HCT116 (cell line): ENCODE measurements around the gene SCN8A. TPM values are rescaled to one million over a fixed set of nuclear protein-coding genes. Genes with fewer than 3 reads are reported as not detected.

Experiments used
- ATAC-seq: fragments of 200-7000 bp; cut with Tn5 transposase; 2 replicates; pipeline ENCODE4 v1.9.1; 2020; ENCODE audit warnings: mild to moderate bottlenecking, moderate library complexity
- BruUV-seq: library from RNA; stranded (reverse); fragments of 400-500 nt; replicated peaks from 2 replicates; lab custom pipeline; 2021; lab: Mats Ljungman, UMichigan
- CTCF ChIA-PET: fragments of 300-600 bp; sonication (Branson Sonifier 250); formaldehyde crosslinking; loops from one replicate; lab custom pipeline; 2021; ENCODE audit warnings: antibody characterized with exemption; lab: Charles Lee
- POLR2A ChIA-PET: fragments of 300-600, 350-600 bp; sonication (Branson Sonifier 250); formaldehyde crosslinking; loops from one replicate; lab custom pipeline; 2021; ENCODE audit warnings: antibody characterized with exemption; lab: Charles Lee
- RAD21 ChIA-PET, 2 experiments: fragments of 300-600 bp; sonication (Branson Sonifier 250); formaldehyde crosslinking; loops; one replicate each; lab custom pipeline; 2023; ENCODE audit warnings: low total read pairs in 2 of 2; ENCODE audit not compliant: uncharacterized antibody in 2 of 2, unreplicated experiment in 2 of 2, low non-redundant PET in 1 of 2; lab: Charles Lee
- DNase-seq: peaks from one replicate; pipeline ENCODE4 v3.0.0-alpha.2; 2010; ENCODE audit warnings: low read depth, low spot score
- H2AFZ ChIP-seq: fragments of 200-600 bp; shearing (Covaris generic), sonication (generic); 2 replicates; pipeline ENCODE4 v1.6.1; 2017; ENCODE audit warnings: low read depth, mixed run types, mixed read lengths, antibody characterized with exemption, low read length; ENCODE audit not compliant: poor library complexity, severe bottlenecking
- H3K27ac ChIP-seq: 2 replicates; pipeline ENCODE4 v1.5.1; 2012; ENCODE audit warnings: low read depth, low read length
- H3K27me3 ChIP-seq: fragments of 200-600 bp; sonication (generic); 2 replicates; pipeline ENCODE4 v1.6.1; 2016; ENCODE audit warnings: mixed run types, low read length, mixed read lengths; ENCODE audit not compliant: insufficient read depth
- H3K36me3 ChIP-seq, 2 experiments: fragments of 200-500 bp in 1 of 2; fragments of 200-600 bp in 1 of 2; sonication (Bioruptor generic) in 1 of 2; sonication (generic) in 1 of 2; 2 replicates each; pipeline versions ENCODE4 v1.5.1 to v1.6.1; 2014 to 2016; ENCODE audit warnings: low read length in 2 of 2, inconsistent platforms in 1 of 2, mixed read lengths in 1 of 2, mixed run types in 1 of 2; ENCODE audit not compliant: insufficient read depth in 2 of 2, control insufficient read depth in 1 of 2
- H3K4me1 ChIP-seq, 2 experiments: fragments of 200-600 bp in 1 of 2; sonication (generic) in 1 of 2; 2 replicates each; pipeline versions ENCODE4 v1.5.1 to v1.6.1; 2012 to 2017; ENCODE audit warnings: low read length in 2 of 2, inconsistent platforms in 1 of 2, mild to moderate bottlenecking in 1 of 2, mixed read lengths in 1 of 2, mixed run types in 1 of 2, moderate library complexity in 1 of 2; ENCODE audit not compliant: insufficient read depth in 2 of 2, control insufficient read depth in 1 of 2
- H3K4me2 ChIP-seq: fragments of 200-600 bp; sonication (generic); 2 replicates; pipeline ENCODE4 v1.6.1; 2017; ENCODE audit warnings: mixed run types, low read length, mixed read lengths
- H3K4me3 ChIP-seq, 2 experiments: fragments of 200-600 bp in 1 of 2; sonication (generic) in 1 of 2; replicated peaks in 1 of 2; 2 replicates each; pipeline ENCODE4 v1.5.1; 2011 to 2016; ENCODE audit warnings: low read length in 2 of 2, control low read depth in 1 of 2, low read depth in 1 of 2, mild to moderate bottlenecking in 1 of 2, mixed read lengths in 1 of 2, mixed run types in 1 of 2
- H3K79me2 ChIP-seq: fragments of 200-600 bp; sonication (generic); 2 replicates; pipeline ENCODE4 v1.6.1; 2017; ENCODE audit warnings: mild to moderate bottlenecking, mixed run types, low read length, moderate library complexity, mixed read lengths; ENCODE audit not compliant: insufficient read depth
- H3K9ac ChIP-seq: fragments of 200-600 bp; sonication (generic); 2 replicates; pipeline ENCODE4 v1.6.1; 2016; ENCODE audit warnings: low read length, mixed read lengths
- H3K9me2 ChIP-seq: fragments of 200-600 bp; sonication (generic), shearing (Covaris generic); 2 replicates; pipeline ENCODE4 v1.6.1; 2017; ENCODE audit warnings: mixed run types, mild to moderate bottlenecking, moderate library complexity; ENCODE audit not compliant: insufficient read depth
- H3K9me3 ChIP-seq, 2 experiments: fragments of 200-500 bp in 1 of 2; fragments of 200-600 bp in 1 of 2; sonication (Bioruptor generic) in 1 of 2; sonication (generic) in 1 of 2; 2 replicates each; pipeline ENCODE4 v1.6.1; 2014 to 2017; ENCODE audit warnings: low read length in 2 of 2, mixed read lengths in 2 of 2, inconsistent platforms in 1 of 2, low read depth in 1 of 2, mild to moderate bottlenecking in 1 of 2, mixed run types in 1 of 2, moderate library complexity in 1 of 2; ENCODE audit not compliant: control insufficient read depth in 1 of 2, insufficient read depth in 1 of 2
- H4K20me1 ChIP-seq: fragments of 200-600 bp; sonication (generic), shearing (Covaris generic); 2 replicates; pipeline ENCODE4 v1.6.1; 2017; ENCODE audit warnings: mixed run types, mild to moderate bottlenecking, moderate library complexity; ENCODE audit not compliant: insufficient read depth
- CBX3 ChIP-seq: IDR thresholded peaks from 2 replicates; pipeline ENCODE4 v1.6.1; 2012; ENCODE audit warnings: low read depth
- CEBPB ChIP-seq: IDR thresholded peaks from 2 replicates; pipeline ENCODE4 v1.6.1; 2012; ENCODE audit warnings: low read depth
- EZH2 ChIP-seq: fragments of 200-600 bp; sonication (generic); IDR thresholded peaks from 2 replicates; pipeline ENCODE4 v1.6.1; 2017; ENCODE audit warnings: antibody characterized with exemption, mixed run types
- FOSL1 ChIP-seq: IDR thresholded peaks from 2 replicates; pipeline ENCODE4 v1.6.1; 2012; ENCODE audit warnings: low read depth
- JUND ChIP-seq: IDR thresholded peaks from 2 replicates; pipeline ENCODE4 v1.6.1; 2012
- RAD21 ChIP-seq: IDR thresholded peaks from 2 replicates; pipeline ENCODE4 v1.6.1; 2012; ENCODE audit warnings: low read depth, mild to moderate bottlenecking
- REST ChIP-seq: IDR thresholded peaks from 2 replicates; pipeline ENCODE4 v1.6.1; 2012; ENCODE audit warnings: low read depth
- ZFX ChIP-seq: fragments of 450-650 bp; IDR thresholded peaks from 2 replicates; pipeline ENCODE4 v1.6.1; 2017
- intact Hi-C: fragments of 100-400 bp; cut with micrococcal nuclease; formaldehyde crosslinking; loops from 2 replicates; pipeline ENCODE4 v1.10.0; 2022
- total RNA-seq: library from RNA; stranded (reverse); gene quantifications from one replicate; pipeline ENCODE4 v1.2.1, GENCODE V29; 2021; ENCODE audit not compliant: unreplicated experiment
- TF ChIP-seq, protein P1 (sequence below): IDR thresholded peaks from 2 replicates; pipeline ENCODE4 v1.6.1; 2012

Gene SCN8A
- total RNA-seq, 1 experiment from 2014 or later: 7.1 TPM

- H3K27me3 ChIP-seq: no peaks in the 10 kb centered on the region
- no peaks in the 10 kb centered on the region for H4K20me1 ChIP-seq
- H3K4me3 ChIP-seq: peak overlapping the region; percentile 58 to 65
- TF ChIP-seq RAD21 (no peak), CEBPB (no peak), JUND (no peak), FOSL1 (no peak), REST (no peak), ZFX (peak; percentile 63), CBX3 (no peak), EZH2 (no peak)
- TF ChIP-seq, protein P1, sequence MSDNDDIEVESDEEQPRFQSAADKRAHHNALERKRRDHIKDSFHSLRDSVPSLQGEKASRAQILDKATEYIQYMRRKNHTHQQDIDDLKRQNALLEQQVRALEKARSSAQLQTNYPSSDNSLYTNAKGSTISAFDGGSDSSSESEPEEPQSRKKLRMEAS: no peak
- ChIA-PET RAD21 (interaction anchor here in 1 of 2 experiments (1.4 kb wide), 1 partner anchor 53 kb away, joined by 4 read pairs; no protein-coding TSS in a partner anchor), CTCF (interaction anchor here (0.7 to 0.9 kb wide), 2 partner anchors 10 to 450 kb away, joined by 3 to 4 read pairs; no protein-coding TSS in a partner anchor), POLR2A (no interaction called here)
- no peak overlapping the region for H2AFZ ChIP-seq
- H3K27ac ChIP-seq: peak overlapping the region; percentile 85
- peak overlapping the region; percentile 70 for H3K4me2 ChIP-seq
- H3K9me3 ChIP-seq: no peaks in the 10 kb centered on the region
- no peak for DNase-seq
- H3K79me2 ChIP-seq: no peaks in the 10 kb centered on the region
- H3K9ac ChIP-seq: peak overlapping the region; percentile 77
- peak; percentile 5 for ATAC-seq
- no TSS peak for BruUV-seq
- no peaks in the 10 kb centered on the region for H3K36me3 ChIP-seq
- intact Hi-C loops: no loop called here
- peaks cover 2 to 11% of the 10 kb centered on the region in 2 experiments; a peak in 2 of 4 replicates for H3K4me1 ChIP-seq
- no peaks in the 10 kb centered on the region for H3K9me2 ChIP-seq
These were observed 230.6 kb downstream of the SCN8A start for GRCh38 chr12:51821440-51822260.
